Measurements from ENCODE around the gene CDK7.

Gene CDK7
- total RNA-seq: 16.8 to 65.3 (median 26.5) reads per million in 9 experiments

DNA sequence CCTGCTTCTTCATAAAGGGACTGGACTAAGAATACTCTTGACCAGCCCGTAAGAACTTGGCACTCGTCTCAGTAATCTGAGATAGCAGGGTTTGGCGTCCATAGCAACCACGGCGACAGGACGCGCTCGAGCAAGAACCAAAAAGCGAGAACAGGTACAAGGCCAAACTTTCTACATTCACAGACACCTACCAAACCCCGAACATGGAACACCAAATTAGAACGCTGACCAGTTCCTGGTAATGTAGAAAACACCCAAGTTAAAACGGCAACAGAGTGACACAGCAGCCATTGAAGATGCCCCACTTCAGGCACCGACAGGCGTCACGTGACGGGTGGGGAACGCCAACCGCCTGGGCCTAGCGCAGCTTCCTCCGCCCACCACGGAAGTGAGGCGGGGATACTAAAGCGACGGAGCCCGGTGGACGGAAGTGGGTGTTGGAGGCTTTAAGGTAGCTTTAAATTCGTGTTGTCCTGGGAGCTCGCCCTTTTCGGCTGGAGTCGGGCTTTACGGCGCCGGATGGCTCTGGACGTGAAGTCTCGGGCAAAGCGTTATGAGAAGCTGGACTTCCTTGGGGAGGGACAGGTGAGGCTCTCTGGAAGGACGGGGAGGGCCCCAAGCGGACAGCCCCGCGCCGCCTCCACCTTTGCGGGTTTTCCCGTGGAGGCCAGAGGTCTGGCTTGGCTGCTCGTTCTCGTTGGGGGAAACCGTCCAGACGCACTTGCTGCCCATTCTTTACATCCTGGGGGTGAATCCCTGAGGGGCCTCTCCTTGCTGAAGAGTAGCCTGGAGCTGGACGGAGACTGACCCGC, at the start of gene CDK7:
CDK7 (plus strand) TSS at position 430 of the 812 bp plus-strand sequence; CDS start at position 520, 90 bp downstream.
- H3K27me3 Mint-ChIP-seq: no peaks in the 10 kb centered on the region
- peak within 1 kb of the TSS; percentile 93 for H3K27ac Mint-ChIP-seq
- DNase-seq (peak; percentile 88 to 89 (median 89)), ATAC-seq (replicated peaks) (peak; percentile 99)
- H3K4me1 Mint-ChIP-seq (ENCODE audit: low read depth in 2 of 2): peaks cover 30 to 39% of the 10 kb centered on the region in 2 donors
- peaks cover 19% of the 10 kb centered on the region for H3K36me3 Mint-ChIP-seq (ENCODE audit: insufficient read depth)
- H3K9me3 Mint-ChIP-seq: no peaks in the 10 kb centered on the region
- peak within 1 kb of the TSS; percentile 89 to 90 for H3K4me3 Mint-ChIP-seq

DNA sequence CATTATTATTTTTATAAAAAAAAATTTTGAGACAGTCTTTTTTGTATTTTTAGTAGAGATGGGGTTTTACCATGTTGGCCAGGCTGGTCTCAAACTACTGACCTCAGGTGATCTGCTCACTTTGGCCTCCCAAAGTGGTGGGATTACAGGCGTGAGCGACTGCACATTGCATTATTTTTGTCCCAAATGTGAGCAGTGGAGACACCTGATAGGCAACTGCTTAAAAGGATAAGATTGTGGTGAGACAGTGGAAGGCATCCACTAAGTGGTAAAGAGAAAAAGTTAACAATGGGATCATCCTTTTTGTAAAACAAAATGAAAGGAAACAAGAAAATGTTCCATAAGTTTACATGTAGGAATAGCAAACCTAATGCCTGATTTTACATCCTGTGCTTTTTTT, 47.3 kb upstream of the CDK7 start:
- Mint-ChIP-seq H3K36me3 (ENCODE audit: insufficient read depth) (peaks cover 4% of the 10 kb centered on the region), H3K4me1 (ENCODE audit: low read depth in 2 of 2) (peaks cover 5 to 11% of the 10 kb centered on the region in 2 donors), H3K9me3 (no peaks in the 10 kb centered on the region), H3K4me3 (peak overlapping the region in 1 of 2 donors; percentile 45), H3K27ac (no peak overlapping the region), H3K27me3 (no peaks in the 10 kb centered on the region)
- DNase-seq: no peak
- no peak for ATAC-seq (replicated peaks)

DNA sequence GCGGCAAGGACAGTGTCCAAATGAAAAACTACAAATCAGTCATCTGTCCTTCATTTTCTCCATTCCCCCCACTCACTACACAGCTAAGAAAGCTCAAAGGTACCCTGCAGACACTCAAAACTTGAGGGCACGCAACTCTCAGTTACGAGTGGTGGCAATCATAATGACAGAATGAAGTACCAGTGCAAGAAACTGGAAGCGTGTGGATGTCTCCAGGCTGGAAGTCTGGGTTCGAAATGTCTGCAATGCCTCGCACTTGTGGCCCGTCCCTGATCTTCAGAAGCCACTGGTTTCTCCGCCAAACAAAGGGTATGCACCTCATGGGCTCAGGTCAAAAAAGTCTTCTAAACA, 45.9 kb upstream of the CDK7 start:
- Mint-ChIP-seq H3K9me3 (no peaks in the 10 kb centered on the region), H3K36me3 (ENCODE audit: insufficient read depth) (peaks cover 4% of the 10 kb centered on the region), H3K4me3 (peak overlapping the region; percentile 88 to 90), H3K4me1 (ENCODE audit: low read depth in 2 of 2) (peaks cover 5 to 11% of the 10 kb centered on the region in 2 donors), H3K27ac (peak overlapping the region; percentile 95 to 96), H3K27me3 (no peaks in the 10 kb centered on the region)
- ATAC-seq (replicated peaks) (no peak), DNase-seq (no peak)

DNA sequence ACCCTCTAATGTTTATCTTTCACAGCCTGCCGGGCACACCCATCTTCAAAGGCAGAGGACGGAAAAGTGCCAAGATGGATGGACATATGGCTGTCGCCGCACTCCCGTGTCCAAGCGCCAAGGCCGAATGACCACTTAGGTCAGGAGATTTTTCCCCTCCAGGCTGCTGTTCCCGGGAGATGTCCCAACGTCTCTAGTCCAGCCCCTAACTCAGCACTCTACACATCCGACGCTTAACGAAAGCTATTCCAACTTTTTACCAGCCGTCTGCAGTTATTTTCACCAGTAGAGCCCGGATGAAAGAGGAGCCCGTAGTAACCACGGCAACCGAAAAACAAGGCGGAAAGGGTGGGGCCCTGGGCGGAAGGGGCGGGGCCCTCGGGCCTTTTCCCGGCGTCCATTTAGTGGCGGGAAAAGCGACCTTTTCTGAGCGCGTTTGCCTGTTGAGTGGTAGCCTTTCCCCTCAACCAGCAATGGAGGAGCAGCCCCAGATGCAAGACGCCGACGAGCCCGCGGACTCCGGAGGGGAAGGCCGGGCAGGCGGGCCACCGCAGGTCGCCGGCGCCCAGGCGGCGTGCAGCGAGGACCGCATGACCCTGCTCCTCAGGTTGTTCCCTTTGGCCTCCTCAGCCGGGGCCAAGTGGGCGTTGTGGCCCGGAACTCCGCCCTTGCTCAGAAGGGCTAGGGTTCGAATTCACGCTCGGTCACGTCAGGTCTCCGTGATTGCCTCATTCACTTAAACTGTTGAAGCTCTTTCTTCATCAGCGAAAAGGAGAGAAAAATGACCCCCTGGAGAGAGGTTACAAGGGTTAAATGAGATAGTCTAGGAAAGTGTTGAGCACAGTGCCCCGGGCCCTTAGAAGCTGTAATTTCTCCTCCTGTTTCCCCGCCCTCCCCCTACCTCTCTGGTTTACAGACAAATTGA, 45.3 kb upstream of the CDK7 start, which contains the start of gene CENPH:
CENPH (plus strand) TSS at position 422 of the 925 bp plus-strand sequence; CDS start at position 474, 52 bp downstream.
- Mint-ChIP-seq H3K36me3 (ENCODE audit: insufficient read depth) (peaks cover 4% of the 10 kb centered on the region), H3K27me3 (no peaks in the 10 kb centered on the region), H3K4me3 (peak within 1 kb of the TSS; percentile 88 to 90), H3K27ac (peak within 1 kb of the TSS; percentile 95 to 96), H3K9me3 (no peaks in the 10 kb centered on the region), H3K4me1 (ENCODE audit: low read depth in 2 of 2) (peaks cover 5 to 11% of the 10 kb centered on the region in 2 donors)
- peak; percentile 97 for ATAC-seq (replicated peaks)
- DNase-seq: peak; percentile 88 to 92 (median 90)

DNA sequence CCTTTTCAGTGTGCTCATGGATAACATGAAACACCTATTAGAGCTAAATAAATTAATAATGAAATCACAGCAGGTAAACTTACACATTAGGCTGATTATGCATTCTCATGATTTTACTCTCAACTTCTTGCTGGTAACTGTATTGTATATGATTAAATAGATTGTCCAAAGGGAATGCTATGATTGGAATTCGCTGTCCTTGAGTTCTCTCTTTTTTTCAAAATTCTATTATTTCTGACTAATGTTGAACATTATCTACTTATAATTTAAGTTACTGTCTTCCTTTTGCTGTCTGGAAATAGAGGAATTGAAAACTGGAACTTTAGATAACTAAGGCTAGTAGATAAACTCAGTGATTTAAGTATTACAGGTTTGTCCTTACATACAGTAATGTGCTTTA, 32.2 kb upstream of the CDK7 start:
- Mint-ChIP-seq H3K4me1 (ENCODE audit: low read depth in 2 of 2) (no peaks in the 10 kb centered on the region), H3K27ac (no peak overlapping the region), H3K9me3 (no peaks in the 10 kb centered on the region), H3K36me3 (ENCODE audit: insufficient read depth) (peaks cover 4% of the 10 kb centered on the region), H3K4me3 (no peak overlapping the region), H3K27me3 (no peaks in the 10 kb centered on the region)
- ATAC-seq (replicated peaks) (no peak), DNase-seq (no peak)

DNA sequence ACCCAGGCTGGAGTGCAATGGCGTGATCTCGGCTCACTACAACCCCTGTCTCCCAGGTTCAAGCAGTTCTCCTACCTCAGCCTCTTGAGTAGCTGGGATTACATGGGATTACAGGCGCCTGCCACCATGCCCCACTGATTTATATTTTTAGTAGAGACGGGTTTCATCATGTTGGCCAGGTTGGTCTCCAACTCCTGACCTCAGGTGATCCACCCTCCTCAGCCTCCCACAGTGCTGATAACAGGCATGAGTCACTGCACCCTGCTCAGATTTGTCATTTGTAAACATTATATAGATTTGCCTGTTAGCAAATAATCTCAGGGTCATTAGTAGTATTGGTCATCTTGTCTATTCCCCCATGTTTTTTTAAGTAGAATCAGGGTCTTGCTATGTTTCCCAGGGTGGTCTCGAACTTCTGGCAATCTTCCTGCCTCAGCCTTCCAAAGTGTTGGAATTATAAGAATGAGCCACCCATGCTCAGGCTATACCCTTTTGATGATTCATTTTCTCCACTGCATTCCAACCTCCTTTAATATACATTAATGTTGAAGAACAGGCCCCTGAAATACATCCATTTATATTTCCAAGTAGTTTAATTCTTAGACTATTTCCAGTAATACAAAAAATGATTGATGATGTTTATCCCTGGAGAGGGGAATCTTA, 28.0 kb upstream of the CDK7 start:
- H3K27ac Mint-ChIP-seq: no peak overlapping the region
- DNase-seq (no peak), ATAC-seq (replicated peaks) (no peak)
- no peaks in the 10 kb centered on the region for H3K4me1 Mint-ChIP-seq (ENCODE audit: low read depth in 2 of 2)
- peaks cover 5% of the 10 kb centered on the region for H3K36me3 Mint-ChIP-seq (ENCODE audit: insufficient read depth)
- no peaks in the 10 kb centered on the region for H3K9me3 Mint-ChIP-seq
- no peaks in the 10 kb centered on the region for H3K27me3 Mint-ChIP-seq
- no peak overlapping the region for H3K4me3 Mint-ChIP-seq

DNA sequence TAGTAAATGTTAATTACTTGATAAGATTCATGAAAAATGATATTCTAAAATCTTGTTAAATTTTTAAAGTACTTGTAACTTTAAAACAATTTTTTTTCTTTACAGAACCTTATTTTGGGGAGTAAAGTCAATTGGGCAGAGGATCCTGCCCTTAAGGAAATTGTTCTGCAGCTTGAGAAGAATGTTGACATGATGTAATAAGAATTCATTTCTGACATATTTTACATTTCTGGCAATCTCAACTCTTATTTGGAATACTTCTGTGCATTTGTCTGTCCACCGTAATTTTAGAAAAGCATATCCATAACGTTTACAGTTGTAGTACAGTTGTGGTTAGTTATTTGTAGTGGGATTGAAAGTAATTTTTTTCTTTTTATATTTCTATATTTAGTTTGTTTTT, 25.1 kb upstream of the CDK7 start:
- Mint-ChIP-seq H3K9me3 (no peaks in the 10 kb centered on the region), H3K27ac (no peak overlapping the region), H3K4me3 (no peak overlapping the region), H3K4me1 (ENCODE audit: low read depth in 2 of 2) (no peaks in the 10 kb centered on the region), H3K36me3 (ENCODE audit: insufficient read depth) (peaks cover 5% of the 10 kb centered on the region), H3K27me3 (no peaks in the 10 kb centered on the region)
- DNase-seq (no peak), ATAC-seq (replicated peaks) (no peak)

DNA sequence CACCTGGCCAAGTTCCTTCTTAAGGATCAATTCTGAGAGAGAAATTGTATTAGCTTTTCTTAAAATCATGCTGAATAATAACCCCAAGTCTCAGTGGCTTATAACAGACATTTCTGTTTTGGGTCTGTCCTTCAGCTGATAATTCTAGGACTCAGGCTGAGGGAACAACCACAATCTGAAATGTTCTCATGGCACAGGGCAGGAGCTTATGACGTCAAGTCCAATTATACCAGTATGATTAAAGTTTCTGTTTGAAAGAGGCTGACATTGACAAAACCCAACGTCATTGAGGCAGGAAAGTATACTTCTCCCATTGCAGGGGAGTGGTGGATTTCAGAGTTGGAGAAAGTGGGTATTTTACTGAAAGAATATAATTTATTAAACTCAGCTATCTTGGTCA, 23.5 kb upstream of the CDK7 start:
- Mint-ChIP-seq H3K27ac (peak overlapping the region; percentile 32 to 84), H3K4me3 (no peak overlapping the region), H3K4me1 (ENCODE audit: low read depth in 2 of 2) (peaks cover 0 to 4% of the 10 kb centered on the region in 2 donors), H3K36me3 (ENCODE audit: insufficient read depth) (peaks cover 5% of the 10 kb centered on the region), H3K27me3 (no peaks in the 10 kb centered on the region), H3K9me3 (no peaks in the 10 kb centered on the region)
- no peak for DNase-seq
- no peak for ATAC-seq (replicated peaks)

DNA sequence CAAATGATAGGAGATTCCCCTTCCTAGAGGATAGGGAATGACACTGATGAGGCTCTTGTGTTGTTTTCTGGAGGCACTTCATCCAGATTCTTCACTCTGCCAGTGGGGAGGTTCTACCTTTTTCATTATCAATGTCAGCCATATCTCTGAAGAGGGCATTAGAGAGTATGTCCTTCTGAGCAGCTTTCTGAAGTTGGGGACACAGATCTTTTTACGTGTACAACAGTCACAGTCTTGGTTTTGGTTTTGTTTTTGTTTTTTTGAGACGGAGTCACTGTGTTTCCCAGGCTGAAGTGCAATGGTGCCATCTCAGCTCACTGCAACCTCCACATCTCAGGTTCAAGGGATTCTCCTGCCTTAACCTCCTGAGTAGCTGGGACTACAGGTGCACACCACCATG, 22.7 kb upstream of the CDK7 start:
- Mint-ChIP-seq H3K27me3 (no peaks in the 10 kb centered on the region), H3K4me3 (peak overlapping the region; percentile 6 to 31), H3K36me3 (ENCODE audit: insufficient read depth) (peaks cover 8% of the 10 kb centered on the region), H3K27ac (peak overlapping the region; percentile 32 to 84), H3K4me1 (ENCODE audit: low read depth in 2 of 2) (peaks cover 0 to 5% of the 10 kb centered on the region in 2 donors), H3K9me3 (no peaks in the 10 kb centered on the region)
- no peak for DNase-seq
- peak; percentile 43 for ATAC-seq (replicated peaks)

DNA sequence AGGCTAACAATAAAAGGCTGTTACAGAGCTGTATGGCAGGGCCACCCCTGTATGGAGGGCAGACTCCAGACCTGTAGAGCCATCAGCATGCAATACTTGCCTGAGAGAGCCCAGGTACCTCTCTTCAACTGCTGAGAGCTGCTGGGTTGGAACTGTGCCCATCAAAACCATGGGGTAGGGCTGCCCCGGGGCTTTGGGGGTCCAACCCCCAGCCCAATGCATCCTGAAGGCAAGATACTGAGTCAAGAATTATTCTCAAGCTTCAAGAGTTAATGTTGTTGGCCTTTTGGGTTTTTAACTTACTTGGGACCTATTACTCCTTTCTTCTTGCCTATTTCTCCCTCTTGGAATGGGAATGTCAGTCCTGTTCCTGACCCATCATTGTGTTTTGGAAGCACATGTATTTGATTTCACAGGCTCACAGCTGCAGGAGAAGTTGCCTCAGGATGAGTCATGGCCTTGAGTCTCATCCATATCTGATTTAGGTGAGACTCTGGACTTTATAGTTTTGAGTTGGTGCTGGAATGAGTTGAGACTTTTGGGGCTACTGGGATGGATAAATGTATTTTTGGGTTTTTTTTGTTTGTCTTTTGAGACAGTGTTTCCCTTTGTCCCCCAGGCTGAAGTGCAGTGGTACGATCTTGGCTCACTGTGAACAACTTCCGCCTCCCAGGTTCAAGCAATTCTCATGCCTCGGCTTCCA, 21.0 kb upstream of the CDK7 start:
- Mint-ChIP-seq H3K9me3 (no peaks in the 10 kb centered on the region), H3K27ac (no peak overlapping the region), H3K4me1 (ENCODE audit: low read depth in 2 of 2) (peaks cover 5 to 10% of the 10 kb centered on the region in 2 donors), H3K36me3 (ENCODE audit: insufficient read depth) (peaks cover 22% of the 10 kb centered on the region), H3K27me3 (no peaks in the 10 kb centered on the region), H3K4me3 (no peak overlapping the region)
- DNase-seq (no peak), ATAC-seq (replicated peaks) (no peak)

DNA sequence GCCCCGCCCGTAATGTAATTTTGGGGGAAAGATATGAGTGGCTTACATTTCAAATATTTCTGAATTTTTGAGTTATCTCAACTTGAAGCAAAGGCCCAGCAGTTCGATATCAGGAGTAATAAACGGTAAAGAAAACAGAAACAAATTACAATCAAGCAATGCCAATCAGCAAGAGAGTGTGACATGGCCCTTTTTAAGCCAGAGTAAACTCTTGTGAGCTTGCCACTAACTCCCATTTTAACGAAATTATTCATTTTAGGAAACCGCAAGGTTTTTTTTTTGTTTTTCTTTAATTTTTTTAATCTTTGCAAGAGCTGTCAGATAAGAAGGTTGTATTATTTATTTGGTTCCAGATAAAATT, 17.6 kb upstream of the CDK7 start:
- no peaks in the 10 kb centered on the region for H3K27me3 Mint-ChIP-seq

DNA sequence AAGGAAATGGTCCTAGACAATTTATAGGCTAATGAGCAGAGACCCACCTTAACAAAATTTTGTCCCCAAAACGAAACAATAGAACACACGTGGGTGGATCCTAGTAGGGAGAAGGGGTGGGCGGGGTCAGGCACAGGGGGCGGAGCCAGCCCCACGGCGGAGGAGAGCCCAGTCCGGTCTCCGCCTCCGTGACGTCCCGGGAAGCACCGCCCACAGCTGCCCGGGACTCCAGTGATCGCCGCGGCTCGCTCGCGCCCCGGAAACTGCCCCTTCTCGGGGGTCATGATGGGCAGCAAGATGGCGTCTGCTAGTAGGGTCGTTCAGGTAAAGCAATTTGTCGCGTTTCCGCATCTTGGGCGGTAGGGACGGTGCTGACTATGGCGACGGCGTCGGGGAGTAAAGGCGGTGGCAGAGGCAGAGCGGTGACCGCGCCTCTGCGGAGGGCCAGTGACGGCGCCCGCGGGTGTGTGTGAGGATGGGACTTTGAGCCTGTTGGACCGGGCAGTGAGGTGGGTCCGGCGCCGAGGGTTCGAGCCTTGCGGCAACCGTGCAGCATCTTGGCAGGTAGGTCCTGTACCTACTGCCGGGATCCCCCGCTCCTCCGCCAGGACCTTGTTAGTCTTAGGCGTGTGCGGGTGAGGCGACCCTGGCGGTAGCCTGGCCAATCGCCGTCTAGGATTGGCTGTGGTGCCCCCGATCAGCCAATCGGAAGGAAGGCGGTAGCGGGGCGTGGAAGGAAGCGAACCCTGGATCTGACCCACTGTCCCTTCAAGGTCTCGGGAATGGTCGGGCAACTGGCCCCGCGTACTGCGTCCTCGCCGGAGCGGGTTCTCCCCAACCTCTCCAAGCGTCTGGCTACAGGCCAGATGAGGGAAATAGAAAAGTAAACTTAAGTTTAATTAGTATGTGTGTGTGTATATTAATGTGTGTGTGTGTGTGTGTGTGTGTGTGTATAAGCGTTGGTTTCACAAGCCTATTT, 16.8 kb upstream of the CDK7 start:
- H3K9me3 Mint-ChIP-seq: no peaks in the 10 kb centered on the region
- peak; percentile 89 to 90 (median 90) for DNase-seq
- H3K36me3 Mint-ChIP-seq (ENCODE audit: insufficient read depth): peaks cover 24% of the 10 kb centered on the region
- H3K27me3 Mint-ChIP-seq: no peaks in the 10 kb centered on the region
- H3K4me3 Mint-ChIP-seq: peak overlapping the region; percentile 99
- H3K27ac Mint-ChIP-seq: peak overlapping the region; percentile 99
- ATAC-seq (replicated peaks): peak; percentile 88
- H3K4me1 Mint-ChIP-seq (ENCODE audit: low read depth in 2 of 2): peaks cover 13 to 28% of the 10 kb centered on the region in 2 donors

More for the DNA sequence above, 17.6 kb upstream of the CDK7 start:
- Mint-ChIP-seq H3K27ac (peak overlapping the region; percentile 99), H3K4me3 (peak overlapping the region; percentile 99), H3K36me3 (ENCODE audit: insufficient read depth) (peaks cover 21% of the 10 kb centered on the region), H3K9me3 (no peaks in the 10 kb centered on the region), H3K4me1 (ENCODE audit: low read depth in 2 of 2) (peaks cover 12 to 26% of the 10 kb centered on the region in 2 donors)
- DNase-seq (peak in 1 of 3 experiments; percentile 7), ATAC-seq (replicated peaks) (no peak)

Measured in effector memory CD8-positive, alpha-beta T cell (primary cell).